Bronchial epithelial cell (primary cell): ENCODE results near the gene MYH14. TPM values are rescaled to one million over a fixed set of nuclear protein-coding genes. Genes with fewer than 3 reads are reported as not detected.

ENCODE experiments used
- DNase-seq: peaks from one replicate; pipeline ENCODE4 v3.0.0-alpha.2; 2010; ENCODE audit warnings: low read depth
- FAIRE-seq: peaks from 2 replicates; lab custom pipeline; 2011; peaks lifted over from hg19 to GRCh38; lab: Jason Lieb, UNC
- H3K27me3 ChIP-seq: 2 replicates; pipeline ENCODE4 v1.5.1; 2011; ENCODE audit warnings: low read length; ENCODE audit not compliant: control insufficient read depth, insufficient read depth
- H3K36me3 ChIP-seq: 2 replicates; pipeline ENCODE4 v1.5.1; 2011; ENCODE audit warnings: low read length; ENCODE audit not compliant: control insufficient read depth, insufficient read depth
- H3K4me3 ChIP-seq: 2 replicates; pipeline ENCODE4 v1.5.1; 2011; ENCODE audit warnings: mild to moderate bottlenecking, low read depth, low read length, control low read depth
- total RNA-seq: library from RNA; depleted of rRNA; stranded (reverse); fragments of >200 nt; gene quantifications from 2 replicates; pipeline ENCODE4 v1.2.1, GENCODE V29; 2014
- TF ChIP-seq, protein P1 (sequence below): IDR thresholded peaks from 2 replicates; pipeline ENCODE4 v1.5.1; 2011; ENCODE audit warnings: mild to moderate bottlenecking, moderate library complexity, low read length, control low read depth, inconsistent platforms; ENCODE audit not compliant: insufficient read depth, severe bottlenecking

Gene MYH14
- total RNA-seq, 1 donor from 2014 or later: 6.8 TPM

DNA sequence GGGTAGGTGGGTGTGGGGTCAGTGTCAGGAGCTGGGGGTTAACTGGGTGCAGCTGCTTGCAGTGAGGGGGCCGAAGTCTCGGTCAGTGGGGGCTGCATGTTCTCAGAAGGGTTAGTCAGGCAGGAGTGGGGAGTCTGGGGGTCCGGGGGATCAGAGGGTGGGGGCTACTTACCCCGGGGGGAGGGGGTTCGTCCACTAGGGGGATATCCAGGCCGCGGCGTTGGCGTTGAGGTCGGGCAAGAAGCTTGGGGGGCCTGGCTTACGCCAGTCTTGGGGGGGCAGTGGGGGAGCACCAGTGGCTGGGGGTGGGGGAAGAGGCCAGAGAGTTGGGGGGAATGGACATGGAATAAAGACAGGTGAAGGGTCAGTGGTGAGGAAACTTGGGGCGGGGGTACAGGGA, 116.6 kb downstream of the MYH14 start:
- Histone ChIP-seq H3K36me3 (no peaks in the 10 kb centered on the region), H3K27me3 (no peaks in the 10 kb centered on the region), H3K4me3 (no peak overlapping the region)
- TF ChIP-seq, protein P1, sequence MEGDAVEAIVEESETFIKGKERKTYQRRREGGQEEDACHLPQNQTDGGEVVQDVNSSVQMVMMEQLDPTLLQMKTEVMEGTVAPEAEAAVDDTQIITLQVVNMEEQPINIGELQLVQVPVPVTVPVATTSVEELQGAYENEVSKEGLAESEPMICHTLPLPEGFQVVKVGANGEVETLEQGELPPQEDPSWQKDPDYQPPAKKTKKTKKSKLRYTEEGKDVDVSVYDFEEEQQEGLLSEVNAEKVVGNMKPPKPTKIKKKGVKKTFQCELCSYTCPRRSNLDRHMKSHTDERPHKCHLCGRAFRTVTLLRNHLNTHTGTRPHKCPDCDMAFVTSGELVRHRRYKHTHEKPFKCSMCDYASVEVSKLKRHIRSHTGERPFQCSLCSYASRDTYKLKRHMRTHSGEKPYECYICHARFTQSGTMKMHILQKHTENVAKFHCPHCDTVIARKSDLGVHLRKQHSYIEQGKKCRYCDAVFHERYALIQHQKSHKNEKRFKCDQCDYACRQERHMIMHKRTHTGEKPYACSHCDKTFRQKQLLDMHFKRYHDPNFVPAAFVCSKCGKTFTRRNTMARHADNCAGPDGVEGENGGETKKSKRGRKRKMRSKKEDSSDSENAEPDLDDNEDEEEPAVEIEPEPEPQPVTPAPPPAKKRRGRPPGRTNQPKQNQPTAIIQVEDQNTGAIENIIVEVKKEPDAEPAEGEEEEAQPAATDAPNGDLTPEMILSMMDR: no peak
- FAIRE-seq (no peak), DNase-seq (no peak)

DNA sequence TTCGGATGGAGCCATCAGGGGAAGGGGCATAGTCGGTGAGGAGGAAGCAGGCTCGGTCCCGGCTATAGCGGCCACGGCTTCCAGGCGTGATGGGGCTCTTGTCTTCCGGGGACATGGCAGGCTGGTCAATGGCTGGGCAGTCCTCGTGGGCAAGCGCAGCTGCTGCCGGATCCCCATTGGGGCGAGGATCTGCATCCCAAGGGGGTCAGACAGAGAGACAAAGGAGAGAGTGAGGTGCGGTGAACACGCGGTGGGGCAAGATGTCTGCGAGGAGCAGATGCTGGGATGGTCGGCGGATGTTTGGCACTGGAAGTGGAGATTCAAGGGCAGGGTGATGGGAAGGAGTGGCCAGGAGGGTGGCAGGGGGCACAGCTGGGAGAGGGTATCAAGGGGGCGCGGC, 117.2 kb downstream of the MYH14 start:
- TF ChIP-seq, protein P1: no peak
- FAIRE-seq: no peak
- H3K27me3 ChIP-seq: no peaks in the 10 kb centered on the region

DNA sequence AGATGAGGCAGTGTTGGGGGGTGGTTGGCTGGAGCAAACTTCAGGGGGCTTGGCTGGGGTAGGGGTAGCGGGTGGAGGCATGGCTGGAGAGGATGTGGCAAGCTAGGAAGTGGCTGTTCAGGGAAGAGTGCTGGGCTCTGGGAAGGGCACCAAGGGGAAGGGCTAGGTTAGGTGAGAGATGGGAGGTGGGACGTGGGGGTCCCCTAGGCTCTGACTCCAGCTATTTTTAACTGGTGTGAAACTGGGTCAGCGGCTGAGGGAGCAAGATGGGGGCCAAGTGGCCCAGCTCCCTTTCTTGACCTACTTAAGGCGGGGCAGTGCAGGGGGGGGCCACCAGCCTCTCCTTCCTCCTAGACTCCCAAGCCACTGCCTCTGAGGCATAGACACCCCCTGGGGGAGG, 118.4 kb downstream of the MYH14 start:
- Histone ChIP-seq H3K36me3 (no peaks in the 10 kb centered on the region), H3K4me3 (no peak overlapping the region), H3K27me3 (no peaks in the 10 kb centered on the region)
- DNase-seq: no peak
- FAIRE-seq: no peak
- TF ChIP-seq, protein P1: no peak

More for the DNA sequence above, 117.2 kb downstream of the MYH14 start:
- Histone ChIP-seq H3K4me3 (no peak overlapping the region), H3K36me3 (no peaks in the 10 kb centered on the region)
- DNase-seq: no peak

DNA sequence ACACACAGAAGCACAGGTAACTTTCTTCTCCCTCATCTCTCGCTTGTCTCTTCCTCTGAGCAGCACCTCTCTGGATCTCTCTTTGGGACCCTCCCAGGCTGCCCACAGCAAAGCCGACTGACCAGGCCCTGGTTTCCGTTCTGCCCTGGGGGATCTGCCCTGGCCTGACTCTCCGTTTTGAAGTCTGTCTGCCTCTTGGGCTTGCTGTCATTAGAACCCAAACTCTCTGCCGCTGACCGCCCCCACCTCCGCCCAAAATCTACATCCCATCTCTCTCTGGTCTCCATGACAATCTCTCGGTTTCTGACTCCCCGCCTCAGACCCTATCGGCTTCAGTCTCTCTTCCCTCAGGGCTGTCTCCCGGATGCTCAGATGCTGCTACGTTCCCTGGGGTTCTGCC, 118.8 kb downstream of the MYH14 start:
- Histone ChIP-seq H3K27me3 (peaks cover 3% of the 10 kb centered on the region), H3K4me3 (no peak overlapping the region), H3K36me3 (no peaks in the 10 kb centered on the region)
- no peak for FAIRE-seq
- TF ChIP-seq, protein P1: no peak
- no peak for DNase-seq

DNA sequence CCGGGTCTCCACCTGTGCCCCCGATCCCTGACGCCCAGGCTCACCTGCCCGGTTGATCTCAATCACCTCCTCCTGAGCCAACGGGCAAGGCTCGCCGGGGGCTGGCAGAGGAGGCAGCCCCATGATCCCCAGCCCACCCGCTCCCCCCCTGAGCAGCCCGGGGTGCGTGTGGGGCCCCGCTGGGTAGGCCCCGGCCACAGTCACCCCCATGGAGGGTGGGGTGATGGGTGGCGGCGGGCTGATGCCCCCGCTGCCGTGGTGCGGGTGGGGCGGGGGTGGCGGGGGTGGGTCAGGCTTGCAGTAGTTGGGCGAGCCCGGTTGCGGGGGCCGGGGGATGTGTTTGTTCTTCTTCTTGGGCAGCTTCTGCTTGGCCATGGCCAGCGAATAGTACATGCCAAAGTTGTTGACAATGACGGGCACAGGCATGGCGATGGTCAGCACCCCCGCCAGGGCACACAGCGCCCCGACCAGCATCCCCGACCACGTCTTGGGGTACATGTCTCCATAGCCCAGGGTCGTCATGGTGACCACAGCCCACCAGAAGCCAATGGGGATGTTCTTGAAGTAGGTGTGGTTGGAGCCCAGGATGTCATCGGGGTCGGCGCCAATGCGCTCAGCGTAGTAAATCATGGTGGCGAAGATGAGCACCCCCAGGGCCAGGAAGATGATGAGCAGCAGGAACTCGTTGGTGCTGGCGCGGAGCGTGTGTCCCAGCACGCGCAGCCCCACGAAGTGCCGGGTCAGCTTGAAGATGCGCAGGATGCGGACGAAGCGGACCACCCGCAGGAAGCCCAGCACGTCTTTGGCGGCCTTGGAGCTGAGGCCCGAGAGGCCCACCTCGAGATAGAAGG, 119.7 kb downstream of the MYH14 start:
- Histone ChIP-seq H3K27me3 (peaks cover 6% of the 10 kb centered on the region), H3K36me3 (no peaks in the 10 kb centered on the region), H3K4me3 (no peak overlapping the region)
- FAIRE-seq (no peak), DNase-seq (no peak)
- TF ChIP-seq, protein P1: no peak

DNA sequence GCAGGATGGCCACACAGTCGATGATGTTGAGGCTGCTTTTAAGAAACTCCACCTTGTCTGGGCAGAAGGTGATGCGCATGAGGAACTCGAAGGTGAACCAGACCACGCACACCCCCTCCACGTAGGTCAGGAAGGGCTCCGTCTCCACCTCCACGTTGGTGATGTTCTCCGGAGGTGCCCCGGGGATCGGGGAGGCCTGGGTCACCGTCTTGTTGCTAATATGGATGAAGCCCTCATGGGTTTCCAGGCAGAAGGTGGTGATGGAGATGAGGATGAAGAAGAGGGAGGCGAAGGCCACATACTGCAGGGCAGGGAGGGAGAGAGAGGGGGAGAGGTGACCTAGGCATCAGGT, 120.3 kb downstream of the MYH14 start:
- H3K27me3 ChIP-seq: peaks cover 9% of the 10 kb centered on the region
- DNase-seq: no peak

More for the DNA sequence above, 120.3 kb downstream of the MYH14 start:
- TF ChIP-seq, protein P1: no peak
- Histone ChIP-seq H3K36me3 (no peaks in the 10 kb centered on the region), H3K4me3 (no peak overlapping the region)
- no peak for FAIRE-seq
